Right lobe of liver (tissue), 6 donors: Measurements from ENCODE around the gene NBEA. TPM values are rescaled to one million over a fixed set of nuclear protein-coding genes. Genes with fewer than 3 reads are reported as not detected.
"Not testable (repeated sequence)": the region's sequence is repeated elsewhere in the genome, so short reads cannot be mapped to it uniquely, and the experiment has no call there.

Experiments used
- ATAC-seq, 4 donors: fragments of 200-7000 bp; cut with Tn5 transposase; one replicate each; pipeline ENCODE4 v1.9.1; 2020; ENCODE audit warnings: mild to moderate bottlenecking in 4 of 4, moderate library complexity in 4 of 4
- DNase-seq, 3 donors: peaks; one replicate each; pipeline ENCODE4 v3.0.0-alpha.2; 2020
- H3K27ac ChIP-seq, 3 donors: fragments of 200-600 bp; one replicate each; pipeline ENCODE4 v1.8.0; 2022
- H3K27me3 ChIP-seq, 2 donors: fragments of 200-600 bp; one replicate each; pipeline ENCODE4 v1.8.0; 2022
- H3K36me3 ChIP-seq, 4 donors: fragments of 200-600 bp; sonication (generic) in 1 of 4; one replicate each; pipeline versions ENCODE4 v1.5.1 to v1.8.0; 2017 to 2022; ENCODE audit warnings: control low read depth in 1 of 4
- H3K4me1 ChIP-seq, 4 donors: fragments of 200-600 bp; sonication (generic) in 1 of 4; one replicate each; pipeline versions ENCODE4 v1.5.1 to v1.8.0; 2017 to 2022; ENCODE audit warnings: control low read depth in 1 of 4
- H3K4me3 ChIP-seq, 3 donors: fragments of 200-600 bp; one replicate each; pipeline ENCODE4 v1.8.0; 2022
- H3K9me3 ChIP-seq, 4 donors: fragments of 200-600 bp; sonication (generic) in 1 of 4; one replicate each; pipeline versions ENCODE4 v1.5.1 to v1.8.0; 2017 to 2022; ENCODE audit warnings: control low read depth in 1 of 4
- CTCF ChIP-seq, 4 donors: fragments of 200-600 bp in 3 of 4; fragments of 450-650 bp in 1 of 4; IDR thresholded peaks; one replicate each; pipeline versions ENCODE4 v1.5.1 to v1.8.0; 2016 to 2022; ENCODE audit warnings: antibody characterized with exemption in 4 of 4, mild to moderate bottlenecking in 2 of 4
- POLR2A ChIP-seq: fragments of 450-650 bp; IDR thresholded peaks from one replicate; pipeline ENCODE4 v1.6.1; 2017; ENCODE audit warnings: antibody characterized with exemption, mild to moderate bottlenecking
- WGBS: methylation state at CpG from one replicate; pipeline ENCODE4 v1.1.6; 2018; ENCODE audit warnings: low coverage, low lambda C conversion rate; ENCODE audit not compliant: insufficient coverage; ENCODE audit errors: missing lambda C conversion rate; 5-methylcytosine and 5-hydroxymethylcytosine counted together
- intact Hi-C, 2 donors: fragments of 100-400 bp; cut with DNase I; formaldehyde crosslinking; loops; one replicate each; pipeline versions ENCODE4 v1.11.2 to v1.14.1; 2022
- total RNA-seq, 6 experiments: library from RNA; depleted of rRNA in 2 of 6; stranded (reverse); fragments of >200 nt in 2 of 6; fragmentation: NEBNext Ultra II Directional in 3 of 6; extraction: Animal tissue kit (Norgen Biotek cat#: 25700) in 3 of 6; gene quantifications; one replicate each; pipeline versions ENCODE4 v1.1.0 to v1.2.4, GENCODE V29; 2016 to 2023
- donor health status: DM: no; HTN: yes; CAD: no.
- donor health status: DM: no; HTN: no; CAD: no.
- donor health status: DM: no; HTN: no; CAD: no.
- donor health status: DM: no; HTN: yes; CAD: no.
- donor health status: DM: no; HTN: yes; CAD: no.

The NBEA gene
- total RNA-seq, 6 experiments from 2014 or later = 0.62 to 1.7 (median 0.75) TPM

- no peaks in the 10 kb centered on the region for H3K36me3 ChIP-seq
- intact Hi-C loops = no loop called here
- no peaks in the 10 kb centered on the region for H3K4me1 ChIP-seq
- no peaks in the 10 kb centered on the region for H3K9me3 ChIP-seq
- DNase-seq = no peak
- 0% methylated on average over 2 of the region's 2 CpGs for WGBS
- no peak for ATAC-seq
- peaks cover 0 to 6% of the 10 kb centered on the region in 2 donors for H3K27me3 ChIP-seq
- TF ChIP-seq CTCF (IDR thresholded peaks at IDR 0.05) (no peak), POLR2A (no peak)
- no peak overlapping the region for H3K4me3 ChIP-seq
- no peak overlapping the region for H3K27ac ChIP-seq
These were observed 27.7 kb upstream of the NBEA start for GRCh38 chr13:34914416-34914815.

GRCh38 chr13:34926508-34926907 is 15.6 kb upstream of the NBEA start:
- Histone ChIP-seq H3K4me3 (no peak overlapping the region), H3K9me3 (no peaks in the 10 kb centered on the region), H3K27me3 (no peaks in the 10 kb centered on the region), H3K4me1 (no peaks in the 10 kb centered on the region), H3K36me3 (no peaks in the 10 kb centered on the region), H3K27ac (no peak overlapping the region)
- intact Hi-C loops = no loop called here
- WGBS = 56% methylated on average over 1 of the region's 1 CpG
- DNase-seq = no peak
- no peak for ATAC-seq
- TF ChIP-seq CTCF (IDR thresholded peaks at IDR 0.05) = no peak
- TF ChIP-seq POLR2A = no peak

- H3K27ac ChIP-seq, ATAC-seq, H3K4me3 ChIP-seq, H3K4me1 ChIP-seq, DNase-seq, H3K9me3 ChIP-seq, H3K36me3 ChIP-seq, H3K27me3 ChIP-seq, intact Hi-C loops: not testable (repeated sequence)
- WGBS = 33% methylated on average over 1 of the region's 1 CpG
These were observed 13.4 kb upstream of the NBEA start for GRCh38 chr13:34928676-34929075.

- 34% methylated on average over 6 of the region's 6 CpGs for WGBS
- Histone ChIP-seq H3K4me1 (no peaks in the 10 kb centered on the region), H3K27ac (no peak overlapping the region), H3K27me3 (no peaks in the 10 kb centered on the region), H3K36me3 (no peaks in the 10 kb centered on the region), H3K4me3 (no peak overlapping the region), H3K9me3 (no peaks in the 10 kb centered on the region)
- intact Hi-C loops = no loop called here
- TF ChIP-seq POLR2A (no peak), CTCF (IDR thresholded peaks at IDR 0.05) (no peak)
- ATAC-seq (no peak), DNase-seq (no peak)
These were observed 10.5 kb upstream of the NBEA start for GRCh38 chr13:34931572-34931971.

- Histone ChIP-seq H3K27me3 (no peaks in the 10 kb centered on the region), H3K4me3 (no peak overlapping the region), H3K36me3 (no peaks in the 10 kb centered on the region), H3K4me1 (no peaks in the 10 kb centered on the region), H3K9me3 (no peaks in the 10 kb centered on the region), H3K27ac (no peak overlapping the region)
- DNase-seq (no peak), ATAC-seq (no peak)
- TF ChIP-seq POLR2A = no peak
- TF ChIP-seq CTCF (IDR thresholded peaks at IDR 0.05) = no peak
- intact Hi-C loops = no loop called here
These were observed 8.7 kb upstream of the NBEA start for GRCh38 chr13:34933349-34933748.
